ENCODE results near the gene TCF4. TPM values are rescaled to one million over a fixed set of nuclear protein-coding genes. Genes with fewer than 3 reads are reported as not detected.

The TCF4 gene
- total and polyA plus RNA-seq, 2 experiments from 2014 or later = 77.7 to 89.2 TPM

GRCh38 chr18:55326134-55326533 is 261.9 kb downstream of the TCF4 start:
- Mint-ChIP-seq H3K9me3 (no peaks in the 10 kb centered on the region), H3K27me3 (ENCODE audit: insufficient read depth, low read depth, poor library complexity) (peaks cover 2% of the 10 kb centered on the region), H3K27ac (no peak overlapping the region; the same call in 1 of the 2 replicates), H3K36me3 (ENCODE audit: low read depth) (no peaks in the 10 kb centered on the region), H3K4me1 (peaks cover 41% of the 10 kb centered on the region), H3K4me3 (no peak overlapping the region)
- 0 out of 2 replicates have a peak, but pooled peaks cover 5% of the 10 kb centered on the region for H4K20me1 ChIP-seq (replicated peaks; ENCODE audit: insufficient read depth)
- ATAC-seq (no peak), DNase-seq (ENCODE audit: low spot score) (no peak)
- TF ChIP-seq CTCF (conservative IDR thresholded peaks at IDR 0.05; ENCODE audit: low read depth in 2 of 2) = no peak
- no peak for TF ChIP-seq ZNF114 (CRISPR knock-in tag; IDR thresholded peaks at IDR 0.05)
- no peak for TF ChIP-seq EZH2 (IDR thresholded peaks at IDR 0.05; ENCODE audit: low read depth, unreplicated experiment)
- TF ChIP-seq CREB1 (CRISPR knock-in tag; IDR thresholded peaks at IDR 0.05; ENCODE audit: low read depth) = no peak
- TF ChIP-seq EZH2phosphoT487 (IDR thresholded peaks at IDR 0.05; ENCODE audit: unreplicated experiment) = no peak
- no peak for TF ChIP-seq NANOG (IDR thresholded peaks at IDR 0.05; ENCODE audit: borderline replicate concordance)
- TF ChIP-seq POLR2AphosphoS5 (IDR thresholded peaks at IDR 0.05; ENCODE audit: low read depth) = no peak
- no peak for TF ChIP-seq REST (IDR thresholded peaks at IDR 0.05; ENCODE audit: unreplicated experiment)
- no peak for TF ChIP-seq ZNF331 (CRISPR knock-in tag; IDR thresholded peaks at IDR 0.05; ENCODE audit: low read depth)
- no peaks in the 10 kb centered on the region for H3F3A ChIP-seq (replicated peaks; ENCODE audit: low read depth)
- H3K9me2 ChIP-seq (ENCODE audit: insufficient read depth) = no peaks in the 10 kb centered on the region
- H3K4me3 ChIP-seq = no peak overlapping the region
- no peak overlapping the region for H2AFZ ChIP-seq
- H3K36me3 ChIP-seq (ENCODE audit: insufficient read depth) = no peaks in the 10 kb centered on the region
- peaks cover 29% of the 10 kb centered on the region for H3K4me1 ChIP-seq (ENCODE audit: insufficient read depth)
- H3K27me3 ChIP-seq (ENCODE audit: insufficient read depth) = no peaks in the 10 kb centered on the region
- H3K4me2 ChIP-seq = no peak overlapping the region
- peaks cover 2% of the 10 kb centered on the region for H3K79me2 ChIP-seq (replicated peaks; ENCODE audit: insufficient read depth)
- no peak overlapping the region for H3K27ac ChIP-seq (ENCODE audit: low read depth)

GRCh38 chr18:55324166-55324565 is 263.8 kb downstream of the TCF4 start:
- Histone ChIP-seq H3F3A (replicated peaks; ENCODE audit: low read depth) (no peaks in the 10 kb centered on the region), H3K79me2 (replicated peaks; ENCODE audit: insufficient read depth) (peaks cover 18% of the 10 kb centered on the region), H3K27me3 (ENCODE audit: insufficient read depth) (no peaks in the 10 kb centered on the region), H3K4me1 (ENCODE audit: insufficient read depth) (peaks cover 48% of the 10 kb centered on the region), H3K27ac (ENCODE audit: low read depth) (no peak overlapping the region), H3K4me2 (peak overlapping the region; percentile 81), H3K4me3 (no peak overlapping the region), H3K36me3 (ENCODE audit: insufficient read depth) (no peaks in the 10 kb centered on the region), H3K9me2 (ENCODE audit: insufficient read depth) (no peaks in the 10 kb centered on the region), H4K20me1 (replicated peaks; ENCODE audit: insufficient read depth) (0 out of 2 replicates have a peak, but pooled peaks cover 5% of the 10 kb centered on the region), H2AFZ (no peak overlapping the region)
- Mint-ChIP-seq H3K9me3 (no peaks in the 10 kb centered on the region), H3K36me3 (ENCODE audit: low read depth) (no peaks in the 10 kb centered on the region), H3K27me3 (ENCODE audit: insufficient read depth, low read depth, poor library complexity) (peaks cover 6% of the 10 kb centered on the region), H3K27ac (no peak overlapping the region), H3K4me1 (peaks cover 55% of the 10 kb centered on the region), H3K4me3 (no peak overlapping the region)
- ATAC-seq = no peak
- no peak for DNase-seq (ENCODE audit: low spot score)
- TF ChIP-seq ZNF114 (CRISPR knock-in tag; IDR thresholded peaks at IDR 0.05) = no peak
- TF ChIP-seq ETS1 (IDR thresholded peaks at IDR 0.05) = no peak
- no peak for TF ChIP-seq NANOG (IDR thresholded peaks at IDR 0.05; ENCODE audit: borderline replicate concordance)
- no peak for TF ChIP-seq JUNB (IDR thresholded peaks at IDR 0.05; ENCODE audit: unreplicated experiment)
- TF ChIP-seq ZNF331 (CRISPR knock-in tag; IDR thresholded peaks at IDR 0.05; ENCODE audit: low read depth) = no peak
- no peak for TF ChIP-seq CREB1 (CRISPR knock-in tag; IDR thresholded peaks at IDR 0.05; ENCODE audit: low read depth)

All from GM23338 (cell line).